ENCODE data around the gene TBCD. TPM values are rescaled to one million over a fixed set of nuclear protein-coding genes. Genes with fewer than 3 reads are reported as not detected.

Gene TBCD
- polyA plus RNA-seq, 3 donors from 2014 or later = 70.2 to 142 (median 99.7) TPM

DNA sequence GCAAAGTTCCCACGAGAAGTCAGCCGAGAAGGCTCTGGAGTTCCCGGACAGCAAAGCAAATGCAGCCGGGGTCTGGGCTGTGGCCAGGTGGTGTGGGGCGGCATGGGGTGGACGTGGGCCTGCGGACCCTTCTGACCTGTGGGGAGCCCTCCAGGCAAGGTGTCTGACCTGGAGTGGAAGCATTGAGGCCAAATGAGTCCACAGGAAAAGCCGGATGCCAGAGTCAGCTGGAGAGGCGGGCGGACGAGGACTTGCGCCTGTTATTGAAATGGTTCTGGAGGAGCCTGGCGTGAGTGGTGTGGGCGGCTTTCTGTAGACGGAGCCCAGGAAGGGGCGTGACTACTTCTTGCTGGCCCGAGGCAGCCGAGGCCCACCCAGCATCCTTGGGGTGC, 138.5 kb downstream of the TBCD start:
- no peak for DNase-seq
- Mint-ChIP-seq H3K27me3 (ENCODE audit: low read depth in 3 of 3) (peaks cover 9 to 17% (median 9%) of the 10 kb centered on the region in 3 donors), H3K9me3 (peaks cover 0 to 2% (median 0%) of the 10 kb centered on the region in 6 donors), H3K27ac (peak overlapping the region in 4 of 6 donors; percentile 82 to 92 (median 86)), H3K36me3 (peaks cover 12 to 44% (median 37%) of the 10 kb centered on the region in 3 donors), H3K4me3 (peak overlapping the region in 1 of 5 donors; percentile 33), H3K4me1 (peaks cover 56 to 58% of the 10 kb centered on the region in 2 donors)

DNA sequence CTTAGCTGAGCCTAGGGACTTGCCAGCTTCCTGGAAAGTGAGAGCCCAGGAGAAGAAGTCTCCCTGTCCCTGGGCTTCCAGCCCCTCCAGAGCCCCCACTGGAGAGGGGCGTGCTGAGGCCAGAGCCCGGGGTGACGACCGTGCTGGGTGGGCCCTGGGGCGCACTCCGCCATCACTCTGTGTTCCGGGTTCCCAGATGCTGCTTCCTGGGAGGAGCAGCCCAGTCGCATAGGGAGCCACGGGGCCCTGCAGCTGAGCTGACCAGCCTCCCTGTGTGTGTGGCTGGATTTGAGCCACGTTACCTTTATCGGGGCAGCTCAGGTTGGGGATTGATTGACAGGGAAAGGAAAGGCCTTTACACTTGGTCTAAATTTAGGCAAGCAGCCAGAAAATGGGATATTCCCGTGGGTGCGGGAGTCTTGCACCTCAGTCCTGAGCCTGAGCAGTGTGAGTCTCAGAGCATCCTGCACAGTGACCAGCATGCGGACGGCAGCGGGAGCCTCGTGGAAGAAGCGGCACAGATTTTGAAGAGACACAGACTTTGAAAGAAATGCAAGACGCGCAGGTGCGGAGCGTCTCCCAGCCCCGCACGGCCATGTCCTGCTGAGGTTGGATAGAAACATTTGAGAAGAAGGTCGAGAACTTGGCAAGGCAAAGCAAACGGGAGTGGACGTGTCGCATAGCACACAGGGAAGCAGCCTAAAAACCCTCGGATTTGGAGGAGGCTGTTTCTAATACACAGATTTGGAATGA, 139.2 kb downstream of the TBCD start:
- Mint-ChIP-seq H3K27ac (peak overlapping the region in 5 of 6 donors; percentile 69 to 94 (median 91)), H3K36me3 (peaks cover 12 to 46% (median 40%) of the 10 kb centered on the region in 3 donors), H3K27me3 (ENCODE audit: low read depth in 3 of 3) (peaks cover 9 to 17% (median 9%) of the 10 kb centered on the region in 3 donors), H3K4me3 (peak overlapping the region in 1 of 5 donors; percentile 7), H3K9me3 (peaks cover 0 to 2% (median 0%) of the 10 kb centered on the region in 6 donors), H3K4me1 (peaks cover 48 to 50% of the 10 kb centered on the region in 2 donors)
- DNase-seq = no peak

DNA sequence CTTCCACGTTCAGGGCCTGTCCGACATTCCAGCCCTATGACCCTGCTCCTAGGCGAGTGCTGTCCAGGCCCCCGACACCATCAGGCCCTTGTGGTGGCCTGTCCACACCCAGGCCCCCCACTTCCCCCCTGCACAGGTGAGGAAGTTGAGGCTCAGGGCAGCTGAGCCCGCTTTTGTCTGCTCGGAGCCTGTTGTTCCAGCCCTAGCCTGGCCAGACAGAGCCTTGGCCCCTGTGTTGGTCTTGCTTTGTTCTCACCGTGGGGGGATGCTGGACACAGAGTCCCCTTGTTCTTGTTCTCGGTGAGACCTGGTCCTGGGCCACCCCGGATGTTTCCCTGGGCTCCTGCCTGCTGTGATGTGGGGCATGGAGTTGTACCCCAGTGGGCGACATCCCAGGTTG, 140.0 kb downstream of the TBCD start:
- Mint-ChIP-seq H3K9me3 (peaks cover 0 to 2% (median 0%) of the 10 kb centered on the region in 6 donors), H3K36me3 (peaks cover 12 to 44% (median 43%) of the 10 kb centered on the region in 3 donors), H3K27ac (peak overlapping the region; percentile 92 to 98 (median 96)), H3K4me3 (peak overlapping the region in 3 of 5 donors; percentile 65 to 82 (median 80)), H3K4me1 (peaks cover 43 to 44% of the 10 kb centered on the region in 2 donors), H3K27me3 (ENCODE audit: low read depth in 3 of 3) (peaks cover 8 to 17% (median 11%) of the 10 kb centered on the region in 3 donors)
- DNase-seq = no peak

DNA sequence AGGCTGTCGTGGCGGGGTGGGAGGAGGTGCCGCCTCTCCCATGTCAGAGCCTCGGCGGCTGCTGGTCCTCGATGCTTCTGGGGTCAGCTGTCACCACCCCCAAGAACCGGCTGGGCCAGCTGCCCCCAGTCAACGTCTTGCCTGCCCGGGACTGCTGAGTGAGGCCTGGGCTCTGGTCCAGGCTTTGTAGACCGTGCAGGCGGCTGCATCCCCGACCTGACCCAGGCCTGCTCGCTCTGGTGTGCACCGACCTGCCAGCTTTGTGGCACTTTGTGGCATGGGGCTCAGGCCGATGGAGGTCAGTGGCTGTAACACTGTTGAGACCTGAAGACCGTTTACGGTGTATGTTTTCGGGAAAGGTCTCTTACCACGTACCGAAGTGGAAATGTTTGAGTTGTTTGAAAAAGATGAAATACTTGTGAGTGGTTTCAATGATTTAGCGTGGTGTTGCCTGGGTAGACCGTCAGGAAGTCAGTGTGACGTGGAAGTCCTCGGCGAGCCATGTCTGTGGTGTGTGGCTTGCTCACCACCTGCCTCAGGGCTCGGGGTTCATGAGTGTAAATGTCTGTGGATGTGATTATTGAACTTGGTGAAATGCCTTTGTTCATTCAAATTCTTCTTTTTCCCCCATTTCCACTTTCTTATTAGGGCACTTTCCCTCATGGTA, 141.2 kb downstream of the TBCD start:
- H3K9me3 Mint-ChIP-seq = peaks cover 0 to 2% (median 0%) of the 10 kb centered on the region in 6 donors
- peak overlapping the region; percentile 92 to 98 (median 96) for H3K27ac Mint-ChIP-seq
- peak overlapping the region; percentile 65 to 82 (median 71) for H3K4me3 Mint-ChIP-seq
- H3K4me1 Mint-ChIP-seq = peaks cover 33 to 36% of the 10 kb centered on the region in 2 donors
- H3K36me3 Mint-ChIP-seq = peaks cover 12 to 38% (median 38%) of the 10 kb centered on the region in 3 donors
- DNase-seq = peak; percentile 91
- peaks cover 8 to 17% (median 11%) of the 10 kb centered on the region in 3 donors for H3K27me3 Mint-ChIP-seq (ENCODE audit: low read depth in 3 of 3)

DNA sequence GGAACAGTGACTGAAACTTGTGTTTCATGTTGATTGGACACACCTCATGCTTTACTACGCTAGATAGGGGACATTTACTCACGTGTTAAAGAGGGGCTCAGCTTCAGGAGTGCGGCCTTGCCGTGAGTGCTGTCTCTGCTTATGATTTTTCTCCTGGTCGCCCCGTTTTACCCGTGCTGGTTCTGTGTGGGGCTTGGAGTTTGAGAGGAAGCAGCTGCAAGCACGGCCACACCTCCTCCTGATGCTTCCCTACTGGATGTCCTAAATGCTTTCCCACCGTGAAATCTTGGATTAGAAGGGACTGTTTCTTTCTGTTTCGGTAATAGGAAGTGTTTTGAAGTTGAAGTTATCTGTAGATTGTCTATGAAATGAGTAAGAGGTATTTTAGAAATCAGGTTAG, 141.9 kb downstream of the TBCD start:
- Mint-ChIP-seq H3K4me3 (peak overlapping the region; percentile 41 to 82 (median 71)), H3K27ac (peak overlapping the region; percentile 92 to 98 (median 96)), H3K36me3 (peaks cover 16 to 42% (median 42%) of the 10 kb centered on the region in 3 donors), H3K4me1 (peaks cover 31 to 36% of the 10 kb centered on the region in 2 donors), H3K9me3 (peaks cover 0 to 2% (median 0%) of the 10 kb centered on the region in 6 donors), H3K27me3 (ENCODE audit: low read depth in 3 of 3) (peaks cover 8 to 12% (median 11%) of the 10 kb centered on the region in 3 donors)
- DNase-seq = no peak

DNA sequence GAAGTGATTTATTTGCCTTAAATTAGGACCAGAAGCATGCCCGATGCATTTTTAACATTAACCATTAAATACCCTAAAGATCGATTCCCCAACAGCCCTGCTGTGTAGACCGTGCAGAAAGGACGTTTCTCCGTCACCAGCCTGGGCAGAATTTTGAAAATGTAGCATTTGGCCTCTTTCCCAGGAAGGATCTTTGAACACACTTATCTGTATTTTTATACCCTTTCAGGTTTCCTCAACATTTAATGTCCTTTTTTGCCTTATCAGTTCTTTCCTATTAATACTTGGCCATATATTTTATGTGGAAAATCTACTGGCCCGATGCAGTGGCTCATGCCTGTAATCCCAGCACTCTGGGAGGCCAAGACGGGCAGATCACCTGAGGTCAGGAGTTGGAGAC, 142.5 kb downstream of the TBCD start:
- Mint-ChIP-seq H3K4me1 (peaks cover 31 to 36% of the 10 kb centered on the region in 2 donors), H3K9me3 (peaks cover 0 to 2% (median 0%) of the 10 kb centered on the region in 6 donors), H3K27me3 (ENCODE audit: low read depth in 3 of 3) (peaks cover 8 to 11% (median 11%) of the 10 kb centered on the region in 3 donors), H3K36me3 (peaks cover 16 to 46% (median 43%) of the 10 kb centered on the region in 3 donors), H3K4me3 (peak overlapping the region in 1 of 5 donors; percentile 41), H3K27ac (peak overlapping the region in 5 of 6 donors; percentile 92 to 98 (median 97))
- no peak for DNase-seq

DNA sequence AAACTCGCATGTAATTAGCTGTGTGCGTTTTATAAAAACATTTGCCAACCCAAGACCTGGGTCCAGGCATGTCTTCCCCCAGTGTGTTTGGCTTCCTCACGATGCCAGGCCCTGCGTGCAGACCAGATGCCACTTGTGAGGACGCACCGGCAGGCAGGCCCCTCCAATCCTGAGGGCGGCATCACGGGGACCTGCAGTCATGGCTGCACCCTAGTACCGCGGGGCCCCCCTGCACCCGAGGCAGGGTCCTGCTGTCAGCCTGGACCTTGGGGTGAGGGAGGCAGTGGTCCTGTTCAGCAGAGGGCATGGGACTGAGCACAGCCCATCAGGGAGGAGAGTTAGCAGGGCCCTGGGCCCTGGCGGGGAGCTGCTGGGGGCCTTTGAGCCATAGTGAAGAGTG, 143.2 kb downstream of the TBCD start:
- H3K27ac Mint-ChIP-seq = peak overlapping the region in 4 of 6 donors; percentile 53 to 97 (median 79)

DNA sequence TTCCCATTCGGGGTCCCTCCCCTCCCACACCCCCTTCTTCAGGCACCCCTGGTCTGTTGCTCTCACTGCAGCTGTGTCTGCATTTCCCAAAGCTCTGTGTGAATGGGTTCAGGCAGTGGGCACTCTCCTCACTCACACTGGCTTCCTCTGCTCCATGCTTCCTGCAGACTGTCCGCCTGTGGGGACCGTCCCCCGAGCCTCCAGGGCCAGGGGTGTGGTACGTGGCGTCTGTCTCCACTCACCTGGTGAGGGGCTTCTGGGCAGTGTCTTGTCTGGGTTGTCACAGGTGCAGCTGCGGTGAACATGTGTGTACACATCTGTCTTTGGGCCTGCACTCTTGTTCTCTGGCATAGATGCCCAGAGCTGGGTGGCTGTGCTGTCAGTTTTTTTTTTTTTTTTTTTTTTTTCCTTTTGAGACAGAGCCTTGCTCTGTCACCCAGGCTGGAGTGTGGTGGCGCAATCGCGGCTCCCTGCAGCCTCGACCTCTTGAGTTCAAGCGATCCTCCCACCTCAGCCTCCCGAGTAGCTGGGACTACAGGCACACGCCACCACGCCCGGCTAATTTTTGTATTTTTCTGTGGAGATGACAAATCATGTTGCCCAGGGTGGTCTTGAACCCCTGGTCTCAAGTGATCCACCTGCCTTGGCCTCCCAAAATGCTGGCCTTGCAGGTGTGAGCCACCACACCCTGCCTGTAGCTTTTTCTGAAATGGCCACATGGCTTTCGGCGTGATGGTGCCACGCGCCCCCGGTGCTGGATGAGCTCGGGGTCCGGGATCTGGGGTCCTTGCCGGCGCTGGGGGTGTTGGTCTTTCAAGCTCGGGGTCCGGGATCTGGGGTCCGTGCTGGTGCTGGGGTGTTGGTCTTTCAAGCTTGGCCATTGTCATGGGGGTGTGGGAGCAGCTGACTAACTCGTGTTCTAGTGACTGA, 144.5 kb downstream of the TBCD start:
- peaks cover 0 to under 1% (median 0%) of the 10 kb centered on the region in 6 donors for H3K9me3 Mint-ChIP-seq
- peaks cover 28 to 39% of the 10 kb centered on the region in 2 donors for H3K4me1 Mint-ChIP-seq
- no peak overlapping the region for H3K4me3 Mint-ChIP-seq
- peaks cover 10 to 49% (median 25%) of the 10 kb centered on the region in 3 donors for H3K36me3 Mint-ChIP-seq
- H3K27ac Mint-ChIP-seq = peak overlapping the region in 2 of 6 donors; percentile 2 to 41
- no peak for DNase-seq
- H3K27me3 Mint-ChIP-seq (ENCODE audit: low read depth in 3 of 3) = peaks cover 4 to 8% (median 7%) of the 10 kb centered on the region in 3 donors

More for the DNA sequence above, 143.2 kb downstream of the TBCD start:
- H3K9me3 Mint-ChIP-seq = peaks cover 0 to 2% (median 0%) of the 10 kb centered on the region in 6 donors
- peaks cover 12 to 41% (median 36%) of the 10 kb centered on the region in 3 donors for H3K36me3 Mint-ChIP-seq
- H3K4me3 Mint-ChIP-seq = no peak overlapping the region
- no peak for DNase-seq
- peaks cover 31 to 38% of the 10 kb centered on the region in 2 donors for H3K4me1 Mint-ChIP-seq
- peaks cover 8 to 11% (median 11%) of the 10 kb centered on the region in 3 donors for H3K27me3 Mint-ChIP-seq (ENCODE audit: low read depth in 3 of 3)

DNA sequence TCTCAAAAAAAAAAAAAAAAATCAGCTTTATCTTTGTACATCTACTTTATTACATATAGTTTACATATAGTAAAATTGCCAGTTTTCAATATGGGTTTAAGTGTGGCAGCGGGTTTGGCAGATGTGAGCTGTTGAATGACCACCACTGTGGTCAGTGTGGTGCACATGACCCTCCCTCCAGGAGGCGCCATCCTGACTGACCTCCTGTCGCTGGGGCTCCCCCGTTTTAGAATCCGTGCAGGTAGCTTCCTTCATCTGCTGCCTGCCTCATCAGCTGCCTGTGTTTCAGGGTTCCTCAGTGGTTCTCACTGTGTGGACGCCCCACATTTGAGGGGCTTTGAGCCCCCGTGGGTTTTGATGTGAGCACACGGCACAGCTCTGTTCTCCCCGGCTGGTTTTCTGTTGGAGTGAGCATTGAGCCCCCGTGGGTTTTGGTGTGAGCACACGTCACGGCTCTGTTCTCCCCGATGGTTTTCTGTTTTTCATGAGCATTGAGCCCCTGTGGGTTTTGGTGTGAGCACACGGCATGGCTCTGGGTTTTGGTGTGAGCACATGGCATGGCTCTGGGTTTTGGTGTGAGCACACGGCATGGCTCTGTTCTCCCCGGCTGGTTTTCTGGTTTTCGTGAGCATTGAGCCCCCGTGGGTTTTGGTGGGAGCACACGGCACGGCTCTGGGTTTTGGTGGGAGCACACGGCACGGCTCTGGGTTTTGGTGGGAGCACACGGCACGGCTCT, 145.8 kb downstream of the TBCD start:
- no peak for DNase-seq
- peaks cover 12 to 47% (median 30%) of the 10 kb centered on the region in 3 donors for H3K36me3 Mint-ChIP-seq
- no peaks in the 10 kb centered on the region for H3K9me3 Mint-ChIP-seq
- H3K4me1 Mint-ChIP-seq = peaks cover 19 to 30% of the 10 kb centered on the region in 2 donors
- peak overlapping the region in 3 of 6 donors; percentile 30 to 57 (median 40) for H3K27ac Mint-ChIP-seq
- H3K27me3 Mint-ChIP-seq (ENCODE audit: low read depth in 3 of 3) = peaks cover 4 to 11% (median 7%) of the 10 kb centered on the region in 3 donors
- no peak overlapping the region for H3K4me3 Mint-ChIP-seq

DNA sequence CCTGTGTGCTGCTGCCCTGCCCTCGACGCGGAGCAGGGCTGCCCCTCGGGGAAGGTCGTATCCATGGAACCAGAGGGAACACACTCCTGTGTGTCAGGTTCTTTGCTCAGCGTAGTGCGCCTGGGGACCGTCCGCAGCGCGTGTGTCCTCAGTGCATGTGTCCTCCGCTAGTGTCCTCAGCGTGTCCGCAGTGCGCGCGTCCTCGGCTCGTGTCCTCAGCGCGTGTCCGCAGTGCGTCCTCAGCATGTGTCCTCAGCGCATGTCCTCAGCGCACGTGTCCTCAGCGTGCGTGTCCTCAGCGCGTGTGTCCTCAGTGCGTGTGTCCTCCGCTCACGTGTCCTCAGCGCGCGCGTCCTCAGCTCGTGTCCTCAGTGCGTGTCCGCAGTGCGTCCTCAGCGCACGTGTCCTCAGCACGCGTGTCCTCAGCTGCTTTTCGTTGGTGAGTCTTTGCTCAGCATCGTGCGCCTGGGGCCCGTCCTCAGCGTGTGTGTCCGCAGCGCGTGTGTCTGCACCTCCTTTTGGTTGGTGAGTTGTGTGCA, 147.2 kb downstream of the TBCD start:
- Mint-ChIP-seq H3K9me3 (no peaks in the 10 kb centered on the region), H3K27ac (peak overlapping the region in 1 of 6 donors; percentile 4), H3K27me3 (ENCODE audit: low read depth in 3 of 3) (peaks cover 0 to 3% (median 2%) of the 10 kb centered on the region in 3 donors), H3K4me1 (peaks cover 7 to 17% of the 10 kb centered on the region in 2 donors), H3K4me3 (no peak overlapping the region), H3K36me3 (peaks cover 12 to 43% (median 27%) of the 10 kb centered on the region in 3 donors)
- DNase-seq = no peak

DNA sequence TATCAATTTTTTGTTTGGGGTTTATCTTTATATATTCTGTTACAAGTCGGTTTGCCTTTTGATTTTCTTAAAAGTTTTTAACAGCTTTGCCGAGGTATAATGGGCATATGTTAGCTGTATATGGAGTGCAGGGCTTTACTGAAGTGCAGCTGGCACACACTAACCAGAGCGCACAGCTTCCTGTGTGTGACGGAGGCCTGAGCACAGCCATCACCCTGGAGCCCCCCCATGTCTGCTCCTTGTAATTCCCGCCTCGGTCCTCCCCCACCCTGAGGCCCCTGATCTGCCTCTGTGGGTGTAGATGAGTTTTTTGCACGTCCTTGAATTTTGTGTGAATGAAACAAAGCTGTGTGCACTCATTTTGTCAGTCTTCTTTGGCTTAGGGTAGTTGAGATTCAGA, 148.1 kb downstream of the TBCD start:
- Mint-ChIP-seq H3K4me3 (no peak overlapping the region), H3K9me3 (no peaks in the 10 kb centered on the region), H3K36me3 (peaks cover 13 to 44% (median 27%) of the 10 kb centered on the region in 3 donors), H3K27me3 (ENCODE audit: low read depth in 3 of 3) (peaks cover 0 to 4% (median 3%) of the 10 kb centered on the region in 3 donors), H3K27ac (peak overlapping the region in 1 of 6 donors; percentile 57), H3K4me1 (peaks cover 6 to 10% of the 10 kb centered on the region in 2 donors)
- DNase-seq = no peak

DNA sequence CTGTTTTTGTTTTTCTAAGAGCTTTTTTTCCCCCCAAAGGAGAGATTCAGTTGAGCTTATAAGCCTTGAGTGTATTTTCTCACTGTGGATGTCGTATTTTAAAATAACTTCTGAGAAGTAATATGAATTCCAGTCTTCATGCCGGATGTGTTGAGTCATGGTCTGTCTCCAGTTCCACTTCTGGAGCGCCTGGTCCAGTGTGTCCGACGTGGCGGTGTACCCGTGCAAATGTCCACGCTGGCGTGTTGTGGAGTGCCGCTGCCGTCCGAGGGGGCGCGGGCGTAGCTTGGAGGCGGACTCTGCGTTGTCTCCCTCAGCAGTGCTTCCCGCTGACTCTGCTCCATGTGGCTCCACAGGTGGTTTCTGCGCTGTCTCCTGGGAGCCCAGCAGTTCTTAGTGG, 148.9 kb downstream of the TBCD start:
- H3K27ac Mint-ChIP-seq = no peak overlapping the region

More for the DNA sequence above, 148.9 kb downstream of the TBCD start:
- H3K9me3 Mint-ChIP-seq = no peaks in the 10 kb centered on the region
- peaks cover 6 to 8% of the 10 kb centered on the region in 2 donors for H3K4me1 Mint-ChIP-seq
- peaks cover 0 to 4% (median 3%) of the 10 kb centered on the region in 3 donors for H3K27me3 Mint-ChIP-seq (ENCODE audit: low read depth in 3 of 3)
- no peak overlapping the region for H3K4me3 Mint-ChIP-seq
- DNase-seq = no peak
- H3K36me3 Mint-ChIP-seq = peaks cover 13 to 40% (median 20%) of the 10 kb centered on the region in 3 donors
